Activated CD4-positive, alpha-beta T cell treated with anti-CD3 and anti-CD28 coated beads, Interleukin-2, amount 50 U/mL, for 4 hours (primary cell): ENCODE measurements around the gene SELENON.

ENCODE experiments used
- DNase-seq, 2 experiments: peaks; one replicate each; pipeline ENCODE4 v3.0.0-alpha.2; 2020

The SELENON gene

GRCh38 chr1:25799935-25800702 lies at the start of gene SELENON:
Gene SELENON, plus strand, starts transcription at chr1:25800193. Its CDS starts 38 bp downstream, at chr1:25800231.
- no peak for DNase-seq

GRCh38 chr1:25750923-25751605 lies 48.9 kb upstream of the SELENON start:
- DNase-seq, result no peak

- DNase-seq, result peak in 1 of 2 experiments; percentile 4
These were observed 45.4 kb upstream of the SELENON start for GRCh38 chr1:25754470-25755181.

GRCh38 chr1:25755475-25756125 lies 44.4 kb upstream of the SELENON start:
- no peak for DNase-seq

- DNase-seq, result no peak
These were observed 43.8 kb upstream of the SELENON start for GRCh38 chr1:25756215-25756614.

- DNase-seq, result no peak
These were observed 42.7 kb upstream of the SELENON start for GRCh38 chr1:25757151-25757845.

- DNase-seq, result no peak
These were observed 42.2 kb upstream of the SELENON start for GRCh38 chr1:25757846-25758185.

- DNase-seq, result no peak
These were observed 41.4 kb upstream of the SELENON start for GRCh38 chr1:25758466-25759070.

- DNase-seq, result no peak
These were observed 39.8 kb upstream of the SELENON start for GRCh38 chr1:25760122-25760719.

- no peak for DNase-seq
These were observed 39.1 kb upstream of the SELENON start for GRCh38 chr1:25760871-25761270.

- DNase-seq, result no peak
These were observed 36.5 kb upstream of the SELENON start for GRCh38 chr1:25763493-25763892.

- DNase-seq, result no peak
These were observed 34.7 kb upstream of the SELENON start for GRCh38 chr1:25765136-25765922.

- no peak for DNase-seq
These were observed 33.9 kb upstream of the SELENON start for GRCh38 chr1:25765923-25766589.

- DNase-seq, result no peak
These were observed 33.1 kb upstream of the SELENON start for GRCh38 chr1:25766721-25767436.

GRCh38 chr1:25767437-25767770 lies 32.6 kb upstream of the SELENON start:
- DNase-seq, result no peak

- no peak for DNase-seq
These were observed 31.0 kb upstream of the SELENON start for GRCh38 chr1:25768999-25769398.

GRCh38 chr1:25769625-25770383 lies 30.2 kb upstream of the SELENON start:
- no peak for DNase-seq

- DNase-seq, result no peak
These were observed 29.3 kb upstream of the SELENON start for GRCh38 chr1:25770541-25771220.
